H9 (cell line): ENCODE data around the gene PRKCA. TPM values are rescaled to one million over a fixed set of nuclear protein-coding genes. Genes with fewer than 3 reads are reported as not detected.
A peak's percentile ranks its signal among the peaks of the same experiment; 100 is the strongest.

Experiments used
- DNase-seq: peaks from one replicate; pipeline ENCODE4 v3.0.0-alpha.2; 2017
- H2AFZ ChIP-seq: one replicate; pipeline ENCODE4 v1.6.1; 2013; ENCODE audit warnings: mild to moderate bottlenecking, low read length, control low read depth, moderate library complexity
- H2AK5ac ChIP-seq: 2 replicates; pipeline ENCODE4 v1.6.1; 2013; ENCODE audit warnings: low read length, control low read depth, mixed read lengths; ENCODE audit not compliant: insufficient read length
- H2BK120ac ChIP-seq: one replicate; pipeline ENCODE4 v1.6.1; 2013; ENCODE audit warnings: low read depth, mild to moderate bottlenecking, low read length, control low read depth, inconsistent platforms; ENCODE audit not compliant: poor library complexity, severe bottlenecking
- H2BK12ac ChIP-seq: 2 replicates; pipeline ENCODE4 v1.6.1; 2013; ENCODE audit warnings: low read length, control low read depth, mixed read lengths, low read depth; ENCODE audit not compliant: insufficient read length
- H2BK15ac ChIP-seq: 2 replicates; pipeline ENCODE4 v1.6.1; 2013; ENCODE audit warnings: low read depth, low read length, control low read depth
- H2BK20ac ChIP-seq: one replicate; pipeline ENCODE4 v1.6.1; 2013; ENCODE audit warnings: low read depth, mild to moderate bottlenecking, low read length, control low read depth, inconsistent platforms; ENCODE audit not compliant: poor library complexity, severe bottlenecking
- H2BK5ac ChIP-seq: 2 replicates; pipeline ENCODE4 v1.6.1; 2013; ENCODE audit warnings: low read length, control low read depth, mixed read lengths; ENCODE audit not compliant: insufficient read length
- H3K14ac ChIP-seq: 2 replicates; pipeline ENCODE4 v1.6.1; 2013; ENCODE audit warnings: low read length, control low read depth; ENCODE audit not compliant: insufficient read depth
- H3K18ac ChIP-seq: 2 replicates; pipeline ENCODE4 v1.6.1; 2013; ENCODE audit warnings: low read depth, mild to moderate bottlenecking, mixed read lengths, low read length, control low read depth; ENCODE audit not compliant: insufficient read length
- H3K23ac ChIP-seq: 2 replicates; pipeline ENCODE4 v1.6.1; 2013; ENCODE audit warnings: low read length, control low read depth, mixed read lengths, low read depth; ENCODE audit not compliant: insufficient read length
- H3K23me2 ChIP-seq: 2 replicates; pipeline ENCODE4 v1.6.1; 2013; ENCODE audit warnings: low read depth, mild to moderate bottlenecking, mixed read lengths, low read length, control low read depth; ENCODE audit not compliant: insufficient read length, poor library complexity, severe bottlenecking
- H3K27ac ChIP-seq: 2 replicates; pipeline ENCODE4 v1.5.1; 2013; ENCODE audit warnings: low read length, control low read depth, mixed read lengths, low read depth; ENCODE audit not compliant: insufficient read length
- H3K27me3 ChIP-seq: 2 replicates; pipeline ENCODE4 v1.6.1; 2013; ENCODE audit warnings: low read length, control low read depth, inconsistent platforms; ENCODE audit not compliant: insufficient read depth
- H3K4ac ChIP-seq: 2 replicates; pipeline ENCODE4 v1.6.1; 2013; ENCODE audit warnings: low read depth, mild to moderate bottlenecking, control low read depth, inconsistent platforms, low read length, moderate library complexity
- H3K4me1 ChIP-seq: 2 replicates; pipeline ENCODE4 v1.6.1; 2013; ENCODE audit warnings: low read length, control low read depth, inconsistent platforms; ENCODE audit not compliant: insufficient read depth
- H3K4me2 ChIP-seq: 2 replicates; pipeline ENCODE4 v1.6.1; 2013; ENCODE audit warnings: low read length, control low read depth, mixed read lengths; ENCODE audit not compliant: insufficient read length, insufficient read depth
- H3K56ac ChIP-seq: 2 replicates; pipeline ENCODE4 v1.6.1; 2013; ENCODE audit warnings: low read depth, mild to moderate bottlenecking, mixed read lengths, low read length, control low read depth; ENCODE audit not compliant: insufficient read length
- H3K79me1 ChIP-seq: 2 replicates; pipeline ENCODE4 v1.6.1; 2013; ENCODE audit warnings: low read depth, mild to moderate bottlenecking, moderate library complexity, low read length, control low read depth, inconsistent platforms; ENCODE audit not compliant: insufficient read depth, poor library complexity, severe bottlenecking
- H3K79me2 ChIP-seq: 2 replicates; pipeline ENCODE4 v1.6.1; 2013; ENCODE audit warnings: low read length, control low read depth, inconsistent platforms; ENCODE audit not compliant: insufficient read depth
- H3K9ac ChIP-seq: 2 replicates; pipeline ENCODE4 v1.6.1; 2013; ENCODE audit warnings: low read length, control low read depth, mixed read lengths; ENCODE audit not compliant: insufficient read length; ENCODE audit errors: extremely low read depth
- H3K9me3 ChIP-seq: one replicate; pipeline ENCODE4 v1.6.1; 2013; ENCODE audit warnings: low read depth, low read length, inconsistent platforms; ENCODE audit not compliant: control insufficient read depth
- H3T11ph ChIP-seq: one replicate; pipeline ENCODE4 v1.6.1; 2013; ENCODE audit warnings: mild to moderate bottlenecking, low read length, control low read depth, inconsistent platforms
- H4K20me1 ChIP-seq: one replicate; pipeline ENCODE4 v1.6.1; 2013; ENCODE audit not compliant: control insufficient read depth, insufficient read length, insufficient read depth
- H4K5ac ChIP-seq: 2 replicates; pipeline ENCODE4 v1.6.1; 2013; ENCODE audit warnings: low read depth, mild to moderate bottlenecking, mixed read lengths, low read length, control low read depth; ENCODE audit not compliant: insufficient read length
- H4K8ac ChIP-seq: replicated peaks from 2 replicates; pipeline ENCODE4 v1.6.1; 2013; ENCODE audit warnings: low read length, control low read depth, mixed read lengths, low read depth; ENCODE audit not compliant: insufficient read length
- H4K91ac ChIP-seq: 2 replicates; pipeline ENCODE4 v1.6.1; 2013; ENCODE audit warnings: low read depth, mild to moderate bottlenecking, moderate library complexity, mixed read lengths, low read length, control low read depth; ENCODE audit not compliant: insufficient read length
- H3K27ac Mint-ChIP-seq, 3 experiments: 2 replicates in 2 of 3; 3 replicates in 1 of 3; pipeline ENCODE4 v1.8.0; 2020 to 2021; ENCODE audit warnings: mixed read lengths in 3 of 3, mild to moderate bottlenecking in 1 of 3, moderate library complexity in 1 of 3
- H3K27me3 Mint-ChIP-seq: 2 replicates; pipeline ENCODE4 v1.8.0; 2021; ENCODE audit warnings: low read depth, mild to moderate bottlenecking, moderate library complexity, mixed read lengths
- H3K36me3 Mint-ChIP-seq, 3 experiments: 2 replicates in 2 of 3; 3 replicates in 1 of 3; pipeline ENCODE4 v1.8.0; 2020 to 2021; ENCODE audit warnings: low read depth in 3 of 3, mixed read lengths in 3 of 3; ENCODE audit not compliant: insufficient read depth in 1 of 3
- H3K4me1 Mint-ChIP-seq, 2 experiments: 2 replicates each; pipeline ENCODE4 v1.8.0; 2020; ENCODE audit warnings: mixed read lengths in 2 of 2
- H3K4me3 Mint-ChIP-seq, 2 experiments: 2 replicates in 1 of 2; 3 replicates in 1 of 2; pipeline ENCODE4 v1.8.0; 2020 to 2021; ENCODE audit warnings: mild to moderate bottlenecking in 2 of 2, mixed read lengths in 2 of 2, moderate library complexity in 1 of 2
- H3K9me3 Mint-ChIP-seq, 2 experiments: 2 replicates in 1 of 2; 3 replicates in 1 of 2; pipeline ENCODE4 v1.8.0; 2020; ENCODE audit warnings: mild to moderate bottlenecking in 2 of 2, mixed read lengths in 2 of 2, moderate library complexity in 1 of 2
- WGBS: extraction: QIAGEN DNeasy Blood & Tissue Kit; methylation state at CpG from one replicate; pipeline ENCODE4 v1.1.7; 2013; ENCODE audit warnings: missing lambda C conversion rate, low lambda C conversion rate, mixed read lengths; ENCODE audit not compliant: insufficient read length; ENCODE audit errors: extremely low coverage; 5-methylcytosine and 5-hydroxymethylcytosine counted together
- total RNA-seq: library from RNA; stranded (reverse); gene quantifications from 2 replicates; pipeline ENCODE4 v1.2.1, GENCODE V29; 2021
- TF ChIP-seq, protein P1 (sequence below): fragments of 200-600 bp; sonication (generic); conservative IDR thresholded peaks from 3 replicates; pipeline ENCODE4 v1.8.0; 2021; ENCODE audit warnings: antibody characterized with exemption, mild to moderate bottlenecking

PRKCA gene
- total RNA-seq, 1 experiment from 2014 or later: 10.5 TPM

DNA sequence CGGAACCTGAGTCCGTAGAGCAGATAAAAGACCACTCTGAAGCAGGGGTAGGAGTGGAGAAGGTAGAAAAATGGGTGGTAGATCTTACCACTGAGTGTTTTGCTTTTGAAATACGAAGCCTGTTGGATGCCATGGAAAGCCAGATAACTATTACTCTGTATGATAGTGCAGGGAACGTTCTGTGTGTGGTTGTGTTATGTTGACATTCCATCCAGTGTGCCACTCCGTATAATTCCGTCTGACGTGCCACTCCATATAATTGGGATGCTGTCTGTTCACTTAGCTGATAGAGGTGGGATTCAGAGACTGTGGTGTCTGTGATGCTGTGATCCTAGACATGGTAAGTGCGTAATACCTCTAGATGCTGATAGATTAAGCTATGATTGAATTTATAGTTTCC is 269.3 kb downstream of the PRKCA start:
- no peak overlapping the region for H3K4me2 ChIP-seq
- H3T11ph ChIP-seq: no peak overlapping the region
- no CpG with 5 or more reads among the region's 8 CpGs for WGBS
- H4K91ac ChIP-seq: no peak overlapping the region
- no peaks in the 10 kb centered on the region for H3K27me3 ChIP-seq
- Mint-ChIP-seq H3K27me3 (no peaks in the 10 kb centered on the region), H3K4me1 (peaks cover 7 to 14% of the 10 kb centered on the region in 2 experiments), H3K27ac (no peak overlapping the region), H3K36me3 (no peaks in the 10 kb centered on the region), H3K9me3 (no peaks in the 10 kb centered on the region; a peak in 2 of 5 replicates), H3K4me3 (no peak overlapping the region)
- no peak overlapping the region for H3K9ac ChIP-seq
- no peak overlapping the region for H2BK20ac ChIP-seq
- H3K27ac ChIP-seq: no peak overlapping the region
- H3K14ac ChIP-seq: no peak overlapping the region
- no peaks in the 10 kb centered on the region for H3K9me3 ChIP-seq
- no peaks in the 10 kb centered on the region for H3K4me1 ChIP-seq
- H2BK12ac ChIP-seq: no peak overlapping the region
- no peak overlapping the region for H3K23ac ChIP-seq
- H2AK5ac ChIP-seq: no peak overlapping the region
- H4K5ac ChIP-seq: no peak overlapping the region
- H2AFZ ChIP-seq: no peak overlapping the region
- H3K18ac ChIP-seq: no peak overlapping the region
- H4K20me1 ChIP-seq: no peaks in the 10 kb centered on the region
- H3K79me1 ChIP-seq: no peaks in the 10 kb centered on the region
- no peak overlapping the region for H3K56ac ChIP-seq
- H2BK120ac ChIP-seq: no peak overlapping the region
- no peaks in the 10 kb centered on the region for H3K23me2 ChIP-seq
- TF ChIP-seq, protein P1, sequence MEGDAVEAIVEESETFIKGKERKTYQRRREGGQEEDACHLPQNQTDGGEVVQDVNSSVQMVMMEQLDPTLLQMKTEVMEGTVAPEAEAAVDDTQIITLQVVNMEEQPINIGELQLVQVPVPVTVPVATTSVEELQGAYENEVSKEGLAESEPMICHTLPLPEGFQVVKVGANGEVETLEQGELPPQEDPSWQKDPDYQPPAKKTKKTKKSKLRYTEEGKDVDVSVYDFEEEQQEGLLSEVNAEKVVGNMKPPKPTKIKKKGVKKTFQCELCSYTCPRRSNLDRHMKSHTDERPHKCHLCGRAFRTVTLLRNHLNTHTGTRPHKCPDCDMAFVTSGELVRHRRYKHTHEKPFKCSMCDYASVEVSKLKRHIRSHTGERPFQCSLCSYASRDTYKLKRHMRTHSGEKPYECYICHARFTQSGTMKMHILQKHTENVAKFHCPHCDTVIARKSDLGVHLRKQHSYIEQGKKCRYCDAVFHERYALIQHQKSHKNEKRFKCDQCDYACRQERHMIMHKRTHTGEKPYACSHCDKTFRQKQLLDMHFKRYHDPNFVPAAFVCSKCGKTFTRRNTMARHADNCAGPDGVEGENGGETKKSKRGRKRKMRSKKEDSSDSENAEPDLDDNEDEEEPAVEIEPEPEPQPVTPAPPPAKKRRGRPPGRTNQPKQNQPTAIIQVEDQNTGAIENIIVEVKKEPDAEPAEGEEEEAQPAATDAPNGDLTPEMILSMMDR: no peak
- H3K79me2 ChIP-seq: no peaks in the 10 kb centered on the region
- H2BK5ac ChIP-seq: no peak overlapping the region
- no peak overlapping the region for H2BK15ac ChIP-seq
- DNase-seq: peak; percentile 8
- H4K8ac ChIP-seq: no peak overlapping the region
- H3K4ac ChIP-seq: no peak overlapping the region
